HepG2 (cell line): ENCODE measurements around the gene CHAF1A. TPM values are rescaled to one million over a fixed set of nuclear protein-coding genes. Genes with fewer than 3 reads are reported as not detected.

Experiments
- ATF1 ChIP-seq: IDR thresholded peaks from 2 replicates; pipeline ENCODE4 v1.6.1; 2016; ENCODE audit warnings: mild to moderate bottlenecking, control low read depth
- CENPBD1 ChIP-seq: sonication (generic); formaldehyde crosslinking; IDR thresholded peaks from 2 replicates; pipeline ENCODE4 v1.8.0; 2022; ENCODE audit warnings: missing genetic modification reagents, low read depth, mild to moderate bottlenecking, borderline replicate concordance
- CTCF ChIP-seq: sonication (generic); formaldehyde crosslinking; IDR thresholded peaks from 2 replicates; pipeline ENCODE4 v1.5.0; 2020; ENCODE audit warnings: mild to moderate bottlenecking, missing genetic modification reagents, moderate library complexity
- FOXO1 ChIP-seq: sonication (generic); formaldehyde crosslinking; IDR thresholded peaks from 2 replicates; pipeline ENCODE4 v1.4.0; 2020; ENCODE audit warnings: missing genetic modification reagents
- HMGXB4 ChIP-seq, 2 experiments: sonication (generic) in 1 of 2; formaldehyde crosslinking in 1 of 2; IDR thresholded peaks; 2 replicates each; pipeline versions ENCODE4 v1.4.0 to v1.6.1; 2018 to 2020; ENCODE audit warnings: missing genetic modification reagents in 2 of 2, borderline replicate concordance in 1 of 2, low read depth in 1 of 2, mild to moderate bottlenecking in 1 of 2, missing biosample characterization in 1 of 2
- NRL ChIP-seq: sonication (generic); formaldehyde crosslinking; IDR thresholded peaks from 2 replicates; pipeline ENCODE4 v1.5.0; 2020; ENCODE audit warnings: missing genetic modification reagents, mild to moderate bottlenecking, moderate library complexity, borderline replicate concordance
- SMARCE1 ChIP-seq: fragments of 450-650 bp; IDR thresholded peaks from 2 replicates; pipeline ENCODE4 v1.6.1; 2017; ENCODE audit warnings: borderline replicate concordance
- ZBTB38 ChIP-seq: sonication (generic); formaldehyde crosslinking; IDR thresholded peaks from 2 replicates; pipeline ENCODE4 v1.5.1; 2020; ENCODE audit warnings: mild to moderate bottlenecking, missing genetic modification reagents
- ZBTB40 ChIP-seq, 2 experiments: fragments of 450-650 bp in 1 of 2; sonication (generic) in 1 of 2; formaldehyde crosslinking in 1 of 2; IDR thresholded peaks; 2 replicates each; pipeline versions ENCODE4 v1.6.1 to v1.8.0; 2016 to 2022; ENCODE audit warnings: antibody characterized with exemption in 1 of 2, mild to moderate bottlenecking in 1 of 2, missing genetic modification reagents in 1 of 2
- ZNF44 ChIP-seq: sonication (generic); formaldehyde crosslinking; IDR thresholded peaks from 2 replicates; pipeline ENCODE4 v1.5.1; 2020; ENCODE audit warnings: mild to moderate bottlenecking, missing genetic modification reagents
- ZNF816 ChIP-seq: sonication (generic); formaldehyde crosslinking; IDR thresholded peaks from 2 replicates; pipeline ENCODE4 v1.8.0; 2022; ENCODE audit warnings: missing genetic modification reagents, mild to moderate bottlenecking, borderline replicate concordance
- polyA plus RNA-seq, 8 experiments: library from polyadenylated mRNA; depleted of rRNA in 3 of 8; stranded (reverse) in 7 of 8; unstranded in 1 of 8; fragments of >200 nt; fragmentation: Illumina TruSeq in 4 of 8; extraction: Trizol in 4 of 8; gene quantifications; 2 replicates each; pipeline versions ENCODE4 v1.2.1 to v1.2.3, GENCODE V29; 2011 to 2016; ENCODE audit warnings: low read depth in 4 of 8, missing spikeins in 1 of 8, mixed read lengths in 1 of 8; ENCODE audit not compliant: insufficient read depth in 1 of 8
- total RNA-seq, 5 experiments: library from RNA; depleted of rRNA; stranded (reverse); fragments of >200 nt; fragmentation: Illumina TruSeq; extraction: Trizol; gene quantifications; 2 replicates each; pipeline ENCODE4 v1.2.3, GENCODE V29; 2016; ENCODE audit warnings: low read depth in 1 of 5

Gene CHAF1A
- total and polyA plus RNA-seq, 2 of the 13 experiments (the other 11 are each of a cell fraction or from before 2014, with no cell fraction given) = 11.0 to 34.8 TPM

GRCh38 chr19:4457654-4458395, 55.4 kb downstream of the CHAF1A start, which contains the start of gene UBXN6 (continued):
- TF ChIP-seq ZBTB40 (IDR thresholded peaks at IDR 0.05) (no peak), ZBTB40 (CRISPR knock-in tag; IDR thresholded peaks at IDR 0.05) (peak; percentile 76; the same call in 1 of the 2 replicates), CENPBD1 (CRISPR knock-in tag) (no peak), ZBTB38 (CRISPR knock-in tag) (peak; percentile 89), ZNF44 (CRISPR knock-in tag) (peak; percentile 33; the same call in 1 of the 2 replicates), FOXO1 (CRISPR knock-in tag) (no peak), HMGXB4 (CRISPR knock-in tag; IDR thresholded peaks at IDR 0.05; ENCODE audit: borderline replicate concordance in 1 of 2, low read depth in 1 of 2) (0 out of 4 replicates have a peak, but pooled peaks of 1 of the 2 experiments have one; percentile 22), SMARCE1 (no peak), NRL (CRISPR knock-in tag) (peak; percentile 30; the same call in 1 of the 2 replicates), ZNF816 (CRISPR knock-in tag) (no peak), ATF1 (CRISPR knock-in tag) (no peak), CTCF (0 out of 2 replicates have a peak, but pooled peaks have one; percentile 16)
